ENCODE data around the gene C1QL1.

C1QL1 gene

GRCh38 chr17:44928136-44928535 is 40.0 kb downstream of the C1QL1 start:
- no peak for DNase-seq

DNA sequence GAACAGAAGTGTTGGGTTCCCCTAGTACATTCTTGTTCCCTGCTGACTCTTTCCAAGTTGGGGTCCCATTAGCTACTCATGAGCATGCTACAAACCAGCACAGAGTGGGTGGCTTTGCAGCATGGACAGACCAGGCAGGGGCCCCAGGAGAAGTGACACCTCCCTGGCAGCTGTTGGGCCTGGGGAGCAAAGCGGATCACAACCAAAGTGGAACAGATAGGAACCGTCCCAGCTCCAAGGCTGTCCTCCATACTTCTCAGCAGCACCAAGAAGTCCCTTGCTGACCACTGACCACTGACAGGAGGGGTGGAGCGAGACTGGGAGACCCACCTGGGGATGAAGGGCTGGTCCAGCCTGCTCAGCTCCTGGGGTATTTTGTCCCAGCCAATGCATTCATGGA is 40.4 kb downstream of the C1QL1 start:
- no peak for DNase-seq

- no peak for DNase-seq
Observed at GRCh38 chr17:44926821-44927525, 41.1 kb downstream of the C1QL1 start.

- DNase-seq, result no peak
Observed at GRCh38 chr17:44925731-44926697, 42.1 kb downstream of the C1QL1 start.

GRCh38 chr17:44924107-44924544 is 44.0 kb downstream of the C1QL1 start:
- no peak for DNase-seq

- no peak for DNase-seq
Observed at GRCh38 chr17:44922746-44923470, 45.2 kb downstream of the C1QL1 start.

GRCh38 chr17:44922136-44922535 is 46.0 kb downstream of the C1QL1 start:
- no peak for DNase-seq

GRCh38 chr17:44921122-44921882 is 46.8 kb downstream of the C1QL1 start:
- peak; percentile 54 for DNase-seq

- DNase-seq, result no peak
Observed at GRCh38 chr17:44920565-44920940, 47.5 kb downstream of the C1QL1 start.

DNA sequence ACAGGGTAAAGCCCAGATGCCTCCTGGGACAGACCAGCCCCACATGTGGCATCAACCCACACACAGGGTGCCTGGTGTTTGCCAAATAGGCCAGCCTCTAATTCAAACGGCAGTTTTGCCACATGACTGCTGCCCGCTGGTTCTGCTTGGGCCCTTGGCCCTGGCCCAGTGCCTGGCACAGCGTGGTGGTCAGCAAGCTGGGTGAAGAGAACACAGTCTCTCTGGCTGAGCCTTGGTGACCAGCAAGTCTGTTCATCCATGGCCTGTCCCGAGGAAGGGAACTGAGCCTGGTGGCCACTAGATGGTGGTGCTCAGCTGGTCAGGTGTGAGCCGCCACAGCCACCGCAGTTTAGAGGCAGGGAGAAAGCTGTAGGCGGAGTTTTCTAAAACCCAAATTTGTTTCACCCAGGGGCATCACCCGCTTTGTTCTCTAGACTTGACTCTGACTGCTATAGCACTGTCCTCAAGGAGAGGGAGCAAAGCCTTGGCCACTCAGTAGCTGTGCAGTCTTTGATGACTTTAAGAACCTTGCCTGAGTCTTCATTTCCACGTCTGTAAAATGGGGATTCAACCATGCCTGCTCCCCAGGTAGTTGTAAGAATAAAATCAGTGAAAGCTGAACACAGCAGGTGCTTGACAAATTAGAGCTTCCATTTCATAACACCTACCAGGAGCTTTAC is 48.1 kb downstream of the C1QL1 start:
- DNase-seq, result peak; percentile 28

DNA sequence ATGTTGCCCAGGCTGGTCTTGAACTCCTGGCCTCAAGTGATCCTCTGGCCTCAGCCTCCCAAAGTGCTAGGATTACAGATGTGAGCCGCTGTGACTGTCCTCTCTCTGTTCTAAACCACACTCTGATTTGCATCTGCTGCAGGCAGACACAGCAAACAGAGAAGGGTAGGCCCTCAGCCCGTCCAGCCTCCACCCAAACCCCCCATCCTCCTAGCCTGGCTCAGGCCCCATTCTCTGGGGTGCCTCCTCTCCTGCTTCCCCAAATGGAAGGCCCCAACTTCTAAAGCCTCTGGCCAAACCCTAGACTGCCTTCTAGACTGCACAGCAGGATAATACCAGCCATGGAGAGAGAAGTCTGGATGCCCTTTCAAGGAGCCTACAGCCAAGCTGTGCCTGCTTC is 48.7 kb downstream of the C1QL1 start:
- DNase-seq, result no peak

- DNase-seq, result no peak
Observed at GRCh38 chr17:44918006-44918405, 50.1 kb downstream of the C1QL1 start.

- no peak for DNase-seq
Observed at GRCh38 chr17:44917456-44917855, 50.6 kb downstream of the C1QL1 start.

DNA sequence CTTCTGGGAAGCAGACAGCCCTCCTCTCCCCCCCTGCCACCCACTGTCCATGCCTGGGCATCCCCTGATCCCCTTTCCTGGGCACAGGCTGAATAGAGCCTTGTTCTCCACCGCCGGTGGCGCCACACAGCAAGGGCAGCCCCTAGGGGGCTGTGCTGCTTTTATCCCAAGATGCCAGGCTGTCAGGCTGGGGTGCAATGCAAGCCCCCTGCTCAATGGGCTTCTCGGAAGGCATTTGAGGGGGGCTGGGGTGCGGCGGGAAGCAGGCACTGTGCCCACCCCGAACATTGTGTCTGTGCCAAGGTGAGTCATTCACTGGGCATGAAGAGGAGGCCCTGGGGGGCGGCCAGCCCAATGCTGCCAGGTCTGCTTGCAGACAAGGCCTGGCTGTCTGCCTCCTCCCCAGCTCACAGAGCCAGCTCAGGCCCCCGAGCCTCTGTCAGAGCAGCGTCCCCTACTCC is 51.3 kb downstream of the C1QL1 start:
- no peak for DNase-seq

- no peak for DNase-seq
Observed at GRCh38 chr17:44915862-44916780, 52.0 kb downstream of the C1QL1 start.

- DNase-seq, result no peak
Observed at GRCh38 chr17:44915321-44915726, 52.8 kb downstream of the C1QL1 start, which contains the start of gene GFAP. GFAP (minus strand) TSS chr17:44915500; CDS start chr17:44915486, 14 bp downstream.

- no peak for DNase-seq
Observed at GRCh38 chr17:44914698-44915271, 53.3 kb downstream of the C1QL1 start.

- no peak for DNase-seq
Observed at GRCh38 chr17:44914148-44914547, 54.0 kb downstream of the C1QL1 start.

DNA sequence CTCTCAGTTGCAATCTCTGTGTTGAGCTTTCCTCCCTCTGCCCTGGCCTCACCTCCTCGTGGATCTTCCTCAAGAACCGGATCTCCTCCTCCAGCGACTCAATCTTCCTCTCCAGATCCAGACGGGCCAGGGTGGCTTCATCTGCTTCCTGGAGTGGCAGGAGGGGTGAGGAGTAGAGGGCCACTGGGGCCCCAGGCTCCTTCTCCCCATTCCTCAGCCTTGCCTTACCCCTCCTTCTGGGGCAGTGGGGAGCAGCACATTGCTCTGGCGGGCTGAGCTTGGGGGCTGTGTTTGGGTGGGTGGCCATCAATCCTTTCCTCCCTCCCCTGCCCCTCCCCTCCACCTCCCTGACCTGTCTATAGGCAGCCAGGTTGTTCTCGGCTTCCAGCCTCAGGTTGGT is 54.4 kb downstream of the C1QL1 start:
- DNase-seq, result no peak

All from NCI-H1694 treated with DMSO at 0.1 percent for 48 hours (cell line).